Thoracic aorta (tissue), 2 donors: ENCODE measurements around the gene SRD5A1. TPM values are rescaled to one million over a fixed set of nuclear protein-coding genes. Genes with fewer than 3 reads are reported as not detected.

ENCODE experiments used
- ATAC-seq: fragments of 150-250 bp; one replicate; pipeline ENCODE4 v1.8.0; 2017; ENCODE audit warnings: low read depth; ENCODE audit not compliant: insufficient number of reproducible peaks, low FRiP score
- DNase-seq: peaks from one replicate; pipeline ENCODE4 v3.0.0-alpha.2; 2020; ENCODE audit warnings: low spot score
- H3K27ac ChIP-seq, 2 donors: fragments of 200-600 bp; sonication (generic); 1 replicate in 1 of 2; 2 replicates in 1 of 2; pipeline ENCODE4 v1.5.1; 2016; ENCODE audit warnings: mild to moderate bottlenecking in 2 of 2, moderate library complexity in 2 of 2
- H3K27me3 ChIP-seq: fragments of 200-600 bp; sonication (generic); replicated peaks from 2 replicates; pipeline ENCODE4 v1.6.0; 2016; ENCODE audit warnings: mild to moderate bottlenecking; ENCODE audit not compliant: insufficient read depth
- H3K36me3 ChIP-seq: fragments of 200-600 bp; sonication (generic); one replicate; pipeline ENCODE4 v1.5.1; 2016
- H3K4me1 ChIP-seq, 2 donors: fragments of 200-600 bp; sonication (generic); 1 replicate in 1 of 2; 2 replicates in 1 of 2; pipeline versions ENCODE4 v1.5.1 to v1.6.0; 2016; ENCODE audit warnings: low read depth in 2 of 2, mild to moderate bottlenecking in 1 of 2; ENCODE audit not compliant: control insufficient read depth in 1 of 2
- H3K4me3 ChIP-seq: fragments of 200-600 bp; sonication (generic); 2 replicates; pipeline ENCODE4 v1.5.1; 2016; ENCODE audit warnings: mild to moderate bottlenecking
- H3K9me3 ChIP-seq: fragments of 200-600 bp; sonication (generic); 2 replicates; pipeline ENCODE4 v1.5.1; 2016
- total RNA-seq, 2 donors: library from RNA; depleted of rRNA; stranded (reverse); fragments of >200 nt; gene quantifications; one replicate each; pipeline versions ENCODE4 v1.1.0 to v1.2.3, GENCODE V29; 2016
- TF ChIP-seq, protein P1 (sequence below): fragments of 200-600 bp; sonication (generic); IDR thresholded peaks from one replicate; pipeline ENCODE4 v1.5.1; 2019; ENCODE audit warnings: antibody characterized with exemption

Gene SRD5A1
- total RNA-seq, 2 donors from 2014 or later = 7.6 to 8.5 TPM

GRCh38 chr5:6700074-6700684, 66.9 kb downstream of the SRD5A1 start:
- Histone ChIP-seq H3K9me3 (no peaks in the 10 kb centered on the region), H3K4me3 (no peak overlapping the region), H3K27me3 (no peaks in the 10 kb centered on the region), H3K27ac (no peak overlapping the region), H3K36me3 (no peaks in the 10 kb centered on the region), H3K4me1 (peaks cover 15 to 26% of the 10 kb centered on the region in 2 donors)
- ATAC-seq = no peak
- no peak for DNase-seq
- TF ChIP-seq, protein P1, sequence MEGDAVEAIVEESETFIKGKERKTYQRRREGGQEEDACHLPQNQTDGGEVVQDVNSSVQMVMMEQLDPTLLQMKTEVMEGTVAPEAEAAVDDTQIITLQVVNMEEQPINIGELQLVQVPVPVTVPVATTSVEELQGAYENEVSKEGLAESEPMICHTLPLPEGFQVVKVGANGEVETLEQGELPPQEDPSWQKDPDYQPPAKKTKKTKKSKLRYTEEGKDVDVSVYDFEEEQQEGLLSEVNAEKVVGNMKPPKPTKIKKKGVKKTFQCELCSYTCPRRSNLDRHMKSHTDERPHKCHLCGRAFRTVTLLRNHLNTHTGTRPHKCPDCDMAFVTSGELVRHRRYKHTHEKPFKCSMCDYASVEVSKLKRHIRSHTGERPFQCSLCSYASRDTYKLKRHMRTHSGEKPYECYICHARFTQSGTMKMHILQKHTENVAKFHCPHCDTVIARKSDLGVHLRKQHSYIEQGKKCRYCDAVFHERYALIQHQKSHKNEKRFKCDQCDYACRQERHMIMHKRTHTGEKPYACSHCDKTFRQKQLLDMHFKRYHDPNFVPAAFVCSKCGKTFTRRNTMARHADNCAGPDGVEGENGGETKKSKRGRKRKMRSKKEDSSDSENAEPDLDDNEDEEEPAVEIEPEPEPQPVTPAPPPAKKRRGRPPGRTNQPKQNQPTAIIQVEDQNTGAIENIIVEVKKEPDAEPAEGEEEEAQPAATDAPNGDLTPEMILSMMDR = no peak

DNA sequence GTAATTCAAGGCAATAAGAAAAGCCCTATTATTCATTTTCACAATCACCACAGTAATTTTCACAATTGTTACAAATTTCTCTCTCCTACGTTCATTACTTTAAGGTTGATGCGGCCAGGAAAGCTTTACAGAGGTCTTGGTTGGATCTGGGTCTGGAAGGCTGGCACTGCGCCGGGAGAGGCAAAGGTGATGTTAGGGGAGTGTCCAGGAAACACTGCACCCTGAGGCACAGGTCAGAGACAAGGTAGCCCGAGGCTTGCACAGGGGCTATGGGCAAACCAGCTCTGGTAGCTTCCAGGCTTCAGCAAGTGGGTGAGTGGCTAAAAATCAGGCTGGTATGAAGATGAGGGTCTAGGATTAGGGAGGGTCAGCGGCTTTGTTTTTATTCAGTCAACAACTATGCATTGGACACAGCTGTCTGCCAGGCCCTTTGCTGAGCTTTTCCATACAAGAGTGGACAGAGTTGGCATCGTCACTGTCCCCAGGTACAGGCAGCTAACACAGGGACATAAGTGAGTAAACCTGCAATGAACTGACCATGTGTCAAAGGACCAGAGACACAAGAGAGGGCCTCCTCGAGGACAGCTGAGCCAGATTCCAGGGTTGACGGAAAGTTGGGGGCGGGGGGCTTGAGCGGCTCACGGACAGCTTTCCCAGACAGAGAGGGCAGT, 67.6 kb downstream of the SRD5A1 start:
- no peak overlapping the region for H3K4me3 ChIP-seq
- no peak overlapping the region for H3K27ac ChIP-seq
- H3K9me3 ChIP-seq = no peaks in the 10 kb centered on the region
- no peaks in the 10 kb centered on the region for H3K27me3 ChIP-seq
- TF ChIP-seq, protein P1 = no peak
- ATAC-seq = no peak
- DNase-seq = no peak
- peaks cover 21 to 33% of the 10 kb centered on the region in 2 donors for H3K4me1 ChIP-seq
- H3K36me3 ChIP-seq = no peaks in the 10 kb centered on the region

DNA sequence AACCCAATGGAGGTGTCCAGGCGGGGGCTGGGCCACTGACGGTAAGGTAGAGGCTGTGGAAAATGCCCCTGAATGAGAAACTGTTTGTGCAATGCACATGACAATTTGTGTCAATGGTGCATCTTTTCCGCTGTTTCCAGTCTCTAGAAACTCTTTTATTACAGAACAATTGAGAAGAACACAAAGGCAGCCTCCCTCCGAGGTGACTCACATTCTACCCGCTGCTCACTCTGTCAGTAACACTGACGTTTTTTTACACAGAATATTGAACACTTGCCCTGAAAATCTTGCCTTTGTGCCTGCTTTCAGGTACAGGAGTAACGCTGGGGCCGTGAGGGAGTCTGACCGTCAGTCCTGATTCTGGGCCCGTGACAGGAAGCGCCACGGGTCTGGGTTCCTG, 68.3 kb downstream of the SRD5A1 start:
- DNase-seq = no peak
- TF ChIP-seq, protein P1 = no peak
- H3K27me3 ChIP-seq = no peaks in the 10 kb centered on the region

DNA sequence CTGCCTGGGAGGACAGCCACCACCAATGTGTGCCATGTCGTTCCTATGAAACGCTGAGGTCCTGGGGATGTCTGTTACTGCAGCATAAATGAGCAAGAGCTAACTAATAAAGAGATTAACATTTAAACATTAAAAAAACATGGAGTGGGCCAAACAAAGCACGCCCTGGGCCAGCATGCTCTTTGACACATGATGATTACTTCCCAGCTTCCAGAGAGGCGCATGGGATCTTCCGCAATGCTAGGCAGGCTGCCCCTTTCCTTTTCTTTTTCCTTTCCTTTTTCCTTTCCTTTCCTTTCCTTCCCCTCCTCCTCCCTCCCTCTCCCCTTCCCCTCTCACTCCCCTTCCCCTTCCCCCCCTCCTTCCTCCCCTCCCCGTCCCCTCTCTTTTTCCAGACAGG, 69.4 kb downstream of the SRD5A1 start:
- no peak for ATAC-seq
- no peak for DNase-seq
- H3K27me3 ChIP-seq = no peaks in the 10 kb centered on the region
- no peak overlapping the region for H3K4me3 ChIP-seq
- peaks cover 24 to 36% of the 10 kb centered on the region in 2 donors for H3K4me1 ChIP-seq
- TF ChIP-seq, protein P1 = no peak
- no peaks in the 10 kb centered on the region for H3K36me3 ChIP-seq
- H3K9me3 ChIP-seq = no peaks in the 10 kb centered on the region
- H3K27ac ChIP-seq = no peak overlapping the region

More for the DNA sequence above, 68.3 kb downstream of the SRD5A1 start:
- Histone ChIP-seq H3K27ac (no peak overlapping the region), H3K4me3 (no peak overlapping the region), H3K4me1 (peaks cover 24 to 36% of the 10 kb centered on the region in 2 donors), H3K36me3 (no peaks in the 10 kb centered on the region), H3K9me3 (no peaks in the 10 kb centered on the region)
- no peak for ATAC-seq

GRCh38 chr5:6703806-6704205, 70.6 kb downstream of the SRD5A1 start:
- Histone ChIP-seq H3K9me3 (no peaks in the 10 kb centered on the region), H3K27me3 (no peaks in the 10 kb centered on the region), H3K36me3 (no peaks in the 10 kb centered on the region), H3K4me1 (peaks cover 24 to 32% of the 10 kb centered on the region in 2 donors), H3K4me3 (peak overlapping the region; percentile 31), H3K27ac (peak overlapping the region; percentile 86 to 93)
- ATAC-seq (no peak), DNase-seq (no peak)
- TF ChIP-seq, protein P1 = no peak
